Germinal center (tissue), 1 donor: ENCODE results near the gene SUSD6.
A peak's percentile ranks its signal among the peaks of the same experiment; 100 is the strongest.

ENCODE experiments used
- DNase-seq: peaks from one replicate; pipeline ENCODE4 v3.0.0; 2012; ENCODE audit warnings: mixed read lengths, low spot score

SUSD6 gene, protein sequence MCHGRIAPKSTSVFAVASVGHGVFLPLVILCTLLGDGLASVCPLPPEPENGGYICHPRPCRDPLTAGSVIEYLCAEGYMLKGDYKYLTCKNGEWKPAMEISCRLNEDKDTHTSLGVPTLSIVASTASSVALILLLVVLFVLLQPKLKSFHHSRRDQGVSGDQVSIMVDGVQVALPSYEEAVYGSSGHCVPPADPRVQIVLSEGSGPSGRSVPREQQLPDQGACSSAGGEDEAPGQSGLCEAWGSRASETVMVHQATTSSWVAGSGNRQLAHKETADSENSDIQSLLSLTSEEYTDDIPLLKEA

DNA sequence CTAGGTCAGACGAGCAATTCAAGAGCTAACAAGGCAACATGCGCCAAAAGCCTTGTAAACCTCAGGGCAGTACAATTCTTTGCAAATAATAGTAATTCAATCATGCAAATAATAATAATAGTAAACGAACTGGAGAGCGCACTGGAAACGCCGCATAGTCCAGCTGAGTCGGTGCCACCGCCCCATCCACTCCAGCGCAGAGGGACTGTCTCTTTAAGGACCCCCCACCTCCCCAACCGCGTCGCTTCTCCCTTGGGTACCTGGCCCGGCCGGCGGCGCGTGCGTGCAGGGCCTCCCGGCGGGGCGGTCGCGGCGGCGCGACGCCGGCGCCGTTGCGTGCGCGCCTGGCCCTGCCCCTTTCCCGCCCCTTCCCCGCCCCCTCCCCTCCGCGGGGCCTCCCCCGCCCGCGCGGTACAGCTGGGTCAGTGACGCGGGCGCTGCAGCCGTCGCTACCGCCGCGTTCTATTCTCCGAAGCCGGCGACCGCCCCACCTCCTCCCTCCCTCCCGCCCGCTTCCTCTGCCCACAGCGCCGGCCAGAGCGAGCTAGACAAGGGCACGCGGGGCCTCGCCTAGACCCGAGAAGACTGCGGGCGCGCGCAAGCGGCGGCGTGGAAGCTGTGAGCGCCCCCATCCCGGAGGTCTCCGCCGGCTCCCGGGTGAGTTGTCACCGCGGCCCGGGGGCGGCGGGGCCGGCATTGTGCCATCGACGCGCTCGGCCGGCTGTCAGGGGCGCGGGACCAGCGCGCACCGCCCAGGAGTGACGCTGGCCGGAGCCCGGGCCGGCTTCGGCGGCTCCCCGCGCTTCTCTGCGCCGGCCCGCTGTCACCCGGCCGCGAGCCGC lies at the start of gene SUSD6:
TSS of gene SUSD6 (plus strand) at position 425 of the 842 bp plus-strand sequence. CDS start 46,997 bp downstream, outside the sequence.
- peak; percentile 95 for DNase-seq

DNA sequence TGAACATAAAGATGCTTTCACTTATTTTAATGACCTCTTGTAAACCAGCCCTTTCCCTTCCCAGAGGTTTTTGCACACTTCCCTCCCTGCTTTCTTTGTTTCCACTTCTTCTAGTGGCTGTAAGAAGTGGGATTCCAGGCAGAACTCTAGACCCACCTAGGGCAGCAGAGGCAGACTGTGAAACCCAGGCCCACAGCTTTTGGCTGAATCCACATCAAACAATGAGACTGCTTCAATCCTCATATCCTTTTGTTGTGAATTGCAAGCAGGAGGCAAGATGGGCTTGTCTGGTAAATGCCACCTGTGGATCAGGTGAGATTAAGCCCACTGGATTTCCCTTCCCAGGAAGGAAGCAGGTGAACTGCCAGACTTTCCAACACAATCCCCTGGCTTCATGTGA lies 49.5 kb upstream of the SUSD6 start:
- no peak for DNase-seq

DNA sequence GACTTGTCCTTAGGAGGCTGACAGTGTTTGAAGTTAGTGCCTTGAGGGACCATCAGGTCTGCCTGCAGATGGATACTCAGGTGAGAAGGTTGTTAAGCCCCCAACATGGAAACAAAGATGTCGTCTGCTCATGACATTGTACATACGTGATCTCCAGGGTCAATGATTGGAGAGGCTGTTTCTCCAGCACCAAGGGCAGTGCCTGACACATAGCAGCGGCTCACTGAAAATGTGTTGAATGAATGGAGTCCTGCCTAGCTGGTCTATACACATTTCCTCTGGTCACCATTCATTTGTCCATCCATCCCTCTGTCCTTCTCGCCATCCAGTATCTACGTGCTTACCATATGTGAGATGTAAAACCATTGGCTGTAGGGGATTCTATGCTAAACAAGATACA lies 43.8 kb upstream of the SUSD6 start:
- DNase-seq = no peak

DNA sequence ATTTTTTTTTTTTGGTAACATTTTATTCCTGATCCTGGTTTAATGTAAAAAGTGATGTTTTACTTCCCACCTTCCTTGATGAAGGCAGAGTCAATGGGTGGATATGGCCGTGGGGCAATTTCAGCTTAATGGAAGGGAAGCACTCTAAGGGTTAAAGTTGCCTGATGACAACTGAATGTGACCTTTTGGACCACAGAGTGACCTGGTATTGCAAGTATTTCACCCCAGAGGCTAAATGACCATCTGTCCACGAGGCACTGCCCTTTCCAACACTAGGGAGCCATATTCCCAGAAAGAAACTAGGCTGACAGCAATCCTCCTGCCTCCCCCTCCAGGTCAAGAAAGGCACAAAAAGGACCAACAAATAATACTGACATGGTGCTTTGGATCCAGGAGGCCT lies 41.5 kb upstream of the SUSD6 start:
- DNase-seq = no peak

DNA sequence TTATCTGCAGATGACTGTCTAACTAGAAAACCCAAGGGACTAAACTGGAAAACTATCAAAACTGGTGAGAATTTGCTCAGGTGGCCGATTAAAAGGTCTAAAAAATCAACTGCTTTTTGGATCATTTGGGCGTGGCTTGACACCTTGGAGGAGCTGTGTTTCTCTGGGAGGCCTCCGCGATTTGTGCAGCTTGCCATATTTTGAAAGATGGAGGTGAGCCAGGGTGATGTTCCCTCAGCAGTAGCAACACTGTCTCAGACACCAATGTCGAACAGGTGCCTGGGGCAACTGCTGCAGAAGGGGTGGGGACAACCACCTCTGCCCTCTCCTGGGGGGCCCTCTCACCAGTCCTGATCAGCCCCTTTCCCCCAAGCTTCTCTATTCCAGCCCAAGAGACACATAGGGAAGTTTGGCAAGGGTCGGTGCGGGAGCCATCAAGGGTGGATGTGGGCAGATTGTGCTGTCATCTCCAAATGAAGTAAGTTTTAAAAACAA lies 40.5 kb upstream of the SUSD6 start:
- no peak for DNase-seq

DNA sequence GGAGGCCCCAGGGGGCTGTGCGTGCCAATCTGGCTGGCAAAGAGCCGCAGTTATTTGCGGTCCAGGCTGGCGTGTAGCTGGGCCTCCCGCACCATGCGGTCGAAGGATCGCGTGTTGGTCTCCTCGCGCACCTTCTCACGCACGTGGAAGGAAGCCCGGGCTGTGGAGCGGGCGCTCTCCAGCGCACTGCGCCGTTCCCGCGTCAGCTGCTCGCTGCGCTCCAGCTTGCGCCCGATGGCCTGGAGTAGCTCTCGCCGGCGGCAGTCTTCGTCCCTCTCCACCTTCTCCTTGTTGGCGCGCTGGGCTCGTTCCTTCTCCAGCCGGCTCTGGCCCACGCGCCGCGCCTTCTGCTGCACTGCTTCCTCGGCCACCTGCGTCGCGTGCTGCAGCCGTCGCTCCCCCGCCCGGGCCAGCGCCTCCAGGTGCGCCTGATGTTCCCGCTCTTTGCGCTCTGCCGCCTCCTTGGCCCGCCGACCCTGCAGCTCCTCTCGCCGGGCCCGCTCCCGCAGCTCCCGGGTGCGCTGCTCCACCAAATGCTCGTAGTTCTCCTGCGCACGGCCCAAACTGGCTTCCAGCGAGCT lies 39.9 kb upstream of the SUSD6 start:
- no peak for DNase-seq

DNA sequence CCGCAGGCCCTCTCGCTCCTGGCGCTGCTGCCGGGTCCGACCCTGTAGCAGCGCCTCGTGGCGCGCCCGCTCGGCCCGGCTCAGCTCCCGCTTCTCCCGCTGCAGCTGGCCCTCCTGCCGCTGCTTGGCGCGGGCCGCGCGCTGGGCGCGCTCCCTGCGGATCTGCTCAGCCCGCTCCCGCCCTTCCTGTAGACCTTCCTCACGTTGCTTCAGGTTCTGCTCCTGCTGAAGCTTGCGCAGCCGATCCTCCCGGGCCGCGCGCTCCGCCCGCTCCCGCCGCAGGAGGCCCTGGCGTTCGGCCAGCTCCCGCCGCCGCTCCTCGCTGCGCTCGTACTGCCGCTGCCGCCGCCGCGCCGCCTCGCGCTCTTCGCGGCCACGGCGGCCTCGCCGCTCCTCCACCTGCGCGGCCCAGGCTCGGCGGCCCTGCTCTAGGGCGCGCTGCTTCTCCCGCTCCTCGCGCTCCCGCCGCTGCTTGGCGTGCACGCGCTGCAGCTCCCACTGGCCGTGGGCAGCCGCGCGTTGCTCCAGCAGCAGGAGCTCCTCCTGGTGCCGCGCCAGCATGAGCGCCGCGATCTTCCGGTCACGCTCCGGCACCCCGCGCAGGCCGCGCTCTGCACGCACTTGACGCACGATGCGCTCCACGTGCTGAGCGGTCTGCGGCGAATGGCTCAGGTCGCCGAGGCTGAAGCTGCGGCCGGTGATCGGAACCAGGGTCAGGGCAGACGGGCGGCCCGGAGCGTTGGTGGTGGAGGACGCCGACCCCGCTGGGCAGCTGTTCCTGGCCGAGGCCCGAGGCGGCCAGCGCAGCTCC lies 39.2 kb upstream of the SUSD6 start:
- peak; percentile 32 for DNase-seq

DNA sequence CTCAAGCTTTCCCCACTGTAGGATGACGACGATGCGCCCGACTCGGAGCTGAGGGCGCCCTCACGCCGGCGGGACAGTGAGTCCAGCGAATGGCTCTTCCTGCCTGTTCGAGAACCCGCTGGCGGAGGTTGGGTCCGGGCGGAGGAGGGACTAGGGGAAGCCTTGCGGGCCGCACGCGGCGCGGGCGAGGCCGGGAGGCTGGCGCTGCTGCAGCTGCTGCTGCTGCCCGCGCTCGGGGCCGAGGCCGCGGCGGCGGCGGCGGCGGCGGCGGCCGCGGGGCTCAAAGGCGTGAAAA lies 38.6 kb upstream of the SUSD6 start:
- DNase-seq = no peak

DNA sequence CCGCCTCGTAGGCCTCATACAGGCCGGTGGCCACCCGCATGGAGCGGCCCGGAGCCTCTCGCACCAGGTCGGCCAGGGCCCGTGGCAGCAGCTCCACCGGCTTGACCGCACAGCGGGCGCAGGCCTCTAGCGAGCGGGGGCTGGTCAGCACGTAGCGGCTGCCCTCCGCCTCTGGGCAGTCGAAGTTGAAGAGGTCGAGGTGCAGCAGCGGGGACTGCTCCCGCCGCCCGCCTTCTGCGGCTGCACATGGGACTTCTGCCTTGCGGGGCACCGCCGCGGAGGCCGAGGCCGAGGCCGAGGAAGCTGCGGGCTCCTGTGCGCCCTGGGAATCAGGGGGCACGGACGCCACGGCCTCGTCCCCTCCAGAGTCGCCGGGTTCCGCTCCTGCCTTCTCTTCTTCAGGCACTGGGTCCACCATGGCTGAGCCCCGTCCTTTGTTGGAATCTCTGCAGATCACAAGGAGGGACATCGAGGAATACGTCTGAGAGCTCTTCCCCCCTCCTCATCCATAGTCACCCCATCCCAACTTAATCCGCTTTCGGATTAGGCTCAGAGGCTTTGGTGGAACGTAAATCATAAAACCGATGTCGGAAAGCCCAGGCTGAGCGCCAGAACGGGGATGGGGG lies 38.1 kb upstream of the SUSD6 start:
- DNase-seq = no peak

DNA sequence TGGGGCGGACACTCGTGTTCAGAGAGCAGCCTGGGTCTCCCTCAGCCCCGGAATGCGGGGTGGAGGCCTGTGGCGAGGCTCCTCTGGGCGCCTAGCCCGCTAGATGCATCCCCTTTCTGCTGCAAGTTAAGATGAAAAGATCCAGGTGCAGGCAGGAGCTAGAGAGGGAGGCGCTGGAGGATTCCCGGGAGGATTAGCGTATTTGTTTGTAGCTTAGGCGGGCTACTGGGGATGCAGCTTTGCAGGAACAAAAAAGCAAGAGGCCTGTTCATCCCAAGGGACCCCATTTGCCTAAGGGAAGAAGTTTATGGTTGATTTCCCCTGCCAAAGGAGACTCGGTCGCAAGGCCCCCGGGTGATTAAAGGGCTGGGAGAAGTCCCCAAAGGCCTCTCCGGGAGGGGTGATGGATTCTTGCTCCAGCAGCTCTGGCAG lies 37.5 kb upstream of the SUSD6 start:
- no peak for DNase-seq

DNA sequence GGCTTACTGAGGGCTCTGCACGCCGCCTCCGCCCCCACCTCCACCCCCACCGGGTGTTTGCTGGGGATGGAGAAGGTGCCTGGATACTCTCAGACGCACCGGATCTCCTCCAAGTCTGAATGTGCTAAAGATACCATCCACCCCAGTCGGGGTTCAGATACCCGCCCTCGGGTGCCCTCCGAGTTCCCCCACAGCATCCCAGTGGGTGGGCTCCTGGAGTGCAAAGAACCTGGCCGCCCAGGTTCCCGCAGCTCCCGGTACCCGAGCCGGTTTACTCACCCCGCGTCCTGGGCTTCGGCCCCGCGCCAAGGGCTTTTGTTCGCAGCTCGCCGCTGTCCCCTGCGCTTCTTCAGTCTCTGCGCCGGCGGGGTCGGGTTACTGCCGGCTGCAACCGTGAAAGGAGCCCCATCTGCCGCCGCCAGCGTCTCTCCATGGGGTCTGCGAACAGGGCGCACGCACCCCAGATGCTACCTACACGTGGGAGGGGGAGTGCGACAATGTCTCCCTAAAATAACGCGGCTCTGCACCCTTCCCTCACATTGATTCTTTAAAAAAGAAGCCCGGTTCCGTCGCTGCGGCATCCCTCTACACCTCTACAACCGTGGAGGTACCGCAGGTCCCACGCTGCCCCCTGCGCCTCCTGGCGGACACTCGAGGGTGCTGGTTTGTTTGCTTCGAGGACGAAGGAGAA lies 37.0 kb upstream of the SUSD6 start, which contains the start of gene CCDC177:
TSS of gene CCDC177 (minus strand) at position 609 of the 691 bp plus-strand sequence. CDS start 1,249 bp downstream, outside the sequence.
- DNase-seq = peak; percentile 82

DNA sequence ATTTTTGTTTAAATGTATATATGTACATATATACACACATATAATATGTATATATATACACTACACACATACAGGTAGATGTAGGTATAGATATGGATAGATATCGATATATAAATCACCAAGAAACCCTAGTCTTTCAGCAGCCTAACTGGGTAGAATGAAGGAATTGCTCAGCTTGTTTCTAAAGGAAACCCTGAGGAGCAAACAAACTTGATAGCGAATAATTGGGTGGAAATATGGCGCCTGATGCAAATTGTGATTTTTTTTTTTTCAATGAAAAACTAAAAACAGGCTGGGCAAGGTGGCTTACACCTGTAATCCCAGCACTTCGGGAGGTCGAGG lies 36.5 kb upstream of the SUSD6 start:
- DNase-seq = no peak

DNA sequence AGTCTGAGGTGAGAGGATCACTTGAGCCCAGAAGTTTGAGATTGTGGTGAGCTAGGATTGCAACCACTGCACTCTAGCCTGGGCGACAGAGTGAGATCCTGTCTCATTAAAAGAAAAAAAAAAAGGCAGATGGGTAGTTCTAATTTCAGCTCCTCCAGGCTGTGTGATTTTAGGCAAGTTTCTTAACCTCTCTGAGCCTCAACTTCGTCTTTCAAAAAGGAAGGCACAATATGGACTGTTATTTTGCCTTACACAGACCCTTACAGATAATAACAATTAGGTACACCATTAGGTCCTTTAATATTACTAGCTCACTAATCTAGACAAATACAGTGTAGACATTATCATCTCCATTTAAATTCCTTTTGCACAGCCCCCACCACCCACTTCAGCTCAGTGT lies 31.9 kb upstream of the SUSD6 start:
- no peak for DNase-seq

DNA sequence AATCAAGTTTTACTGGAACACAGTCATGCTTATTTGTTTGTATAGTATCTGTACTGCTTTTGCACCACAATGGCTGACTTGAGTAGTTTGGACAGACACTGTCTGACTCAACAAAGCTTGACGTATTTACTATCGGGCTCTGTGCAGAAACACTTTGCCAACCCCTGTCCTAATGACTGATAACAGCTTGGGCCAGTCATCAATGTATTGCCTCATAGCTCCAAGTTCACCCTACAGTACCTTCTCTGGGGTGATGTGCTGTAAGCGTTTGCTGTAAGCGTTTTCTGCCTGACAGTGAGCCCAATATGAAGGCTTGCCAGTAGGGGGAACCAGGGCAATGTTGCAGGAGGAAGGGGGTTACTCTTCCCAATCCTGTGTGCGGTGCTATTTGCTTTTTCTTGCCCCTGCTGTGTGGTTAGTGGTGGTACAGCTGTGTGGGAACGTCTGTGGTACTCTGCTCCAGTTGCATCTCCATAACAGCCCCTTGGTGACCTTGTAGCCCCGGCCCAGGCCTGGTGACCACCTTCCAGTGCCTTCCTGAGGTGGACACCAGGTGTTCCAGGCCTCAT lies 31.3 kb upstream of the SUSD6 start:
- peak; percentile 44 for DNase-seq

DNA sequence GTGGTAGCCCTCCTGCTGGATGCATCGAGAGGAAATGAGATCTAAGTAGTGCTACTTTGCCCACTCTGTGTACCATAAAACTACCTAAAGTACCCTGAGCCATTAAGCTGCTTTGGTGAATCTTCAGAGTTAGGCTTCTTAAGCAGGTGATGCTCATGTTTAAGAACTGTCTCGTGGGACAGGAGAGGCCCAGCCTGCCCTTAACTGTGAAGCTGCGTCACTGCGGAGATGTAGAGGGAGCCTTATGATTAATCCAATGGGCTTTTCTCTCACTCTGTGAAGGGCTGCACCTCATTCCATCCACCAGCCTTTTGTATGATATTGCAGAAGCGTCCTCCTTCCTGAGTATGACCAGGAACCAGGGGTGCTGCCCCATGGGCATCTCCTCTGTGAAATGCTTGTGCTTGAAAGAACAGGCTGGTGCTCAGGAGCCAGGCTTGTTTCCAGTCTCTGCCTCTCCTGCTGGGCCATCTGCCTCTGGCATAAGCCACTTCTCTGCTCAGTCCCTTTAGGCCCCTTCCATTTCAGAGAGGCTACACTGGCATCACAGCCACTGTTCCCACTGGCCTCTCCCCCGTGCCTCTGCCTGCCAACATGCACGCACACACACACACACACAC lies 30.0 kb upstream of the SUSD6 start:
- DNase-seq = no peak

DNA sequence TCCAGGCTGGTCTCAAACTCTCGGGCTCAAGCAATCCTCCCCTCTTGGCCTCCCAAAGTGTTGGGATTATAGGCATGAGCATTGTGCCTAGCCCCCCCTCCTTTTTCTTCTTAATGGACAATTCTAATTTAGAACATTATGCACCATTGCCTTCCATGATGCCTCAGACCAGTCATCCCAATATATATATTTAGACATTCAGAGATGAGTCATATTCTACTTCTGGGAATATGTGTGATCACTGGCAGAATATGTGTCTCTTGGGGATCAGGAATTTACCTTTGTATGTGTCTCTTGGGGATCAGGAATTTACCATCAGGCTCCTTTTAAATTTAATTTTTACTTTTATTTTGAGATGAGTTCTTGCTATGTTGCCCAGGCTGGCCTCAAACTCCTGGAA lies 29.2 kb upstream of the SUSD6 start:
- DNase-seq = no peak

DNA sequence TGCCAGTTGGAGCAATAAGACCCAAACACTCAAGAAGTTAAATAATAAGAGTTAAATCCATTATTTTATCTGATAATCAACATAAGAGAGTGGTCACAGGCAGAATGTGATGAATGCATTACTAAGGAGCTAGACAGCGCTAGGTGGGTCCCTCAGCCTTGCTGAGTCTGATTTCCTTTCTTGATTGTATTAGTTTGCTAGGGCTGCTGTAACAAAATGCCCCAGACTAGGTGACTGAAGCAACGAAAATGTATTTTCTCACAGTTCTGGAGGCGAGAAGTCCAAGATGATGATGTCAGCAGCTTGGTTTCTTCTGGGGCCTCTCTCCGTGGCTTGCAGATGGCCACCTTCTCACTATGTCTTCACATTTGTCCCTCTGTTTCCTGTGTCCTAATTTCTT lies 28.6 kb upstream of the SUSD6 start:
- no peak for DNase-seq

DNA sequence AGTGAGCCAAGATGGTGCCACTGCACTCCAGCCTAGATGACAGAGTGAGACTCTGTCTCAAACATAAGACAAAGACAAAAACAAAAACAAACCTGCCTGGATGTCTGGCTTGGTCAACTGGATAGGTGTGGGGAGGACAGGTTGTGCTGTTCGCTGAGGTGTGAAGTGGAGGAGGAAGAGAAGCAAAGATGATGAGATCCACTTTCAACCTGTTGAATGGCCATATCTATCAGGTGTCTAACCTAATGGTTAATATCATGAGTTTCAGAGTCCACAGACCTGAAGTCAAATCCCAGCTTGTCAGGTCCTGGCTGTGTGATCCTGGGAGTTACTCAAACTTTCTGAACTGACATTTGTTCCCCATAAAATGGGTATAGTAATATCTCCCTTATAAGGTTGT lies 27.0 kb upstream of the SUSD6 start:
- no peak for DNase-seq

DNA sequence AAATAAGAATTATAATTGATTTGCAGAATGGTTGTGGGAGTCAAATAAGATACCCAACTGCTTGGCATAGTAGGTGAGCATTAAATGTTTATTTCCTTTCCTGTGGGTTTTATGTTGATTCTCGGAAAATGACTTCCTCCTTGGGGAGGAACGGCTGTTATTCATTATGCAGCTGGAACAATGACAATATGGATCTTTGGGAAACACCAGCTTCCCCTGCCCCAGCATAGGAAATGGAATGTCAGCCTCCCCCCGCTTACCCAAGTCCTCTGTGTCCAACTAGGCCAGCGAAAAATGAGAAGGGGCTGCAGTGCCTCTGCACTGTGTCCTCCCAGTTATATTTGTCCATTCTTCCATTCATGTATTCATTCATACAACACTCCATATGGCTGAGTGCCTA lies 25.0 kb upstream of the SUSD6 start:
- DNase-seq = no peak

DNA sequence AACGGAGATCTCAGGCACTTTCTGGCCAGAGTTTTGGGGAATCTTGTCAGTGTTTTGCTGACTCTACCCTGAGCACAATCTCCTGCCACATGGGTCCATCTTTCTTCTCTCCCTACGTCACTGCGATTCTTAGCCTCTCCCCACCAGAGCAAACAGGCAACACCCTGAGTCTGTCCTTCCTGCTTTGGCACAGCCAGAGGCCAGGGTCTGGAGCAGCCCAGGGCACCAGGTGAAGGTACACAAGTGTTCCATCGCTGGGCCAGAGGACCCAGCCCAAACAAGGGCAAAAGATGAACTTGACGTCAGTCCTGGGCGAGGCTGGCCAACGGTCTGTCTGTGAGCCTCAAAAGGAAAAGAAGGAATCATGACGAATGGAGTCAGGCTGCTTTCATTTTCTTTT lies 24.0 kb upstream of the SUSD6 start:
- no peak for DNase-seq
